ENCODE results near the gene ATP5MC3.

- TF ChIP-seq CTCF (IDR thresholded peaks at IDR 0.05): no peak
- TF ChIP-seq SIN3A (IDR thresholded peaks at IDR 0.05; ENCODE audit: borderline replicate concordance, insufficient read depth, low read depth, low read length): no peak
- no peak for TF ChIP-seq POLR2AphosphoS5 (IDR thresholded peaks at IDR 0.05; ENCODE audit: low read depth, low read length)
- no peak for TF ChIP-seq REST (IDR thresholded peaks at IDR 0.05; ENCODE audit: insufficient read depth in 1 of 2, low read depth in 2 of 2, low read length in 1 of 2)
Observed at GRCh38 chr2:175156534-175156933, 25.0 kb downstream of the ATP5MC3 start.
